Suprapubic skin (tissue), 3 donors: Measurements from ENCODE around the gene DNAH11.

Experiments
- CTCF ChIP-seq, 2 donors: fragments of 200-600 bp in 1 of 2; fragments of 450-650 bp in 1 of 2; sonication (generic) in 1 of 2; IDR thresholded peaks; one replicate each; pipeline ENCODE4 v1.5.1; 2016 to 2019; ENCODE audit warnings: antibody characterized with exemption in 2 of 2, mild to moderate bottlenecking in 1 of 2, moderate library complexity in 1 of 2
- EP300 ChIP-seq: sonication (generic); formaldehyde crosslinking; IDR thresholded peaks from one replicate; pipeline ENCODE4 v1.6.1; 2017; ENCODE audit warnings: antibody characterized with exemption

DNA sequence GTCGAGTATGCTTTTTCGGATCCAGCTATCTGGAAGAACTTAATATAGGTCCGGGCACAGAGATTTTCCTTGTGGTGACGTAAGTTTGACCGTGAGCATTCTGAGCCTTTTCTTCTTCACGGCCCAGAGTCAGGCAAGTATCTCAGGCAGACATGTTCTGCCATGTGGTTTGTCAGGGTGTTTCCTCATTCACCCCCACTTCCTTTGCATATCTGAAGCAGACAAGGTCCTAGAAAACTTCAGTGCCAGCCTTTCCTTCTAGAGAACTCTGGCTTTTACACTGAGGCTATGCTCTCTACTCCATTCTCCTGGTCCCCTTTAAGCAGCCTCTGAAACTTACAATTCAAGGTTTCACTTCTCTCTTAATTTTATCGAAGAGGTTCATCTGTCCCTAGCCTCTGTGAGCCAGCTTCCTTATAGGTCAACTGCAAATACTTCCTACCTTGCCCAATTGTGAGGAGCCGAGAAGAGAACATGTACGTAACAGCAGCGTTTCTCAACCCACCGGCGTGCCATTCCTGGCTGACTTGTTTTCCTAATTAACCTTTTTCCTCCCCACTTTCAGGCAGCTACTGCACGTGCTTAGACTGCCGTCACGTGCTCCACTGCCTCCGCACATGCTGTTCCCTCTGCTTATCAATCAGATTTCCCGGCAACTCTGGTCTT is 355.6 kb downstream of the DNAH11 start:
- TF ChIP-seq CTCF (IDR thresholded peaks at IDR 0.05) (no peak), EP300 (no peak)
